K562 (cell line): ENCODE measurements around the gene TMEM39B. TPM values are rescaled to one million over a fixed set of nuclear protein-coding genes. Genes with fewer than 3 reads are reported as not detected.
A peak's percentile ranks its signal among the peaks of the same experiment; 100 is the strongest.

Experiments
- ATAC-seq: fragments of 200-7000 bp; cut with Tn5 transposase; 3 replicates; pipeline ENCODE4 v1.9.1; 2020; ENCODE audit warnings: moderate library complexity
- BruUV-seq: library from RNA; stranded (reverse); fragments of 400-500 nt; replicated peaks from 2 replicates; lab custom pipeline; 2021; lab: Mats Ljungman, UMichigan
- CTCF ChIA-PET: fragments of 300-600 bp; formaldehyde crosslinking; extraction: SDS; loops from one replicate; lab custom pipeline; 2021; ENCODE audit warnings: low intra/inter-chr PET ratio; lab: Yijun Ruan, JAX
- POLR2A ChIA-PET: fragments of 300-600, 350-650 bp; sonication (Branson Sonifier 250); formaldehyde crosslinking; extraction: SDS; loops from one replicate; lab custom pipeline; 2021; ENCODE audit warnings: antibody characterized with exemption, inconsistent platforms; lab: Yijun Ruan, JAX
- DNase-seq, 4 experiments: peaks; one replicate each; pipeline versions ENCODE4 v3.0.0 to v3.0.0-alpha.2; 2011 to 2018; ENCODE audit warnings: low spot score in 3 of 4, mixed read lengths in 3 of 4; ENCODE audit errors: extremely low read depth in 1 of 4
- FAIRE-seq: peaks from 2 replicates; lab custom pipeline; 2011; peaks lifted over from hg19 to GRCh38; lab: Jason Lieb, UNC
- H2AFZ ChIP-seq: 2 replicates; pipeline ENCODE4 v1.6.0; 2011; ENCODE audit warnings: low read depth, low read length, control low read depth, inconsistent platforms
- H3K27ac ChIP-seq: fragments of 200-600 bp; 3 replicates; pipeline ENCODE4 v1.8.0; 2011; ENCODE audit warnings: low read depth, mild to moderate bottlenecking, control low read depth, inconsistent platforms, low read length, moderate library complexity, mixed read lengths; ENCODE audit errors: extremely low read depth
- H3K27me3 ChIP-seq, 2 experiments: fragments of 300-600 bp in 1 of 2; 2 replicates in 1 of 2; 3 replicates in 1 of 2; pipeline versions ENCODE4 v1.6.0 to v1.8.0; 2011; ENCODE audit warnings: inconsistent platforms in 2 of 2, low read length in 2 of 2, mild to moderate bottlenecking in 1 of 2, mixed read lengths in 1 of 2, moderate library complexity in 1 of 2; ENCODE audit not compliant: control insufficient read depth in 2 of 2, insufficient read depth in 2 of 2
- H3K36me3 ChIP-seq: fragments of 300-600 bp; 3 replicates; pipeline ENCODE4 v1.8.0; 2011; ENCODE audit warnings: mild to moderate bottlenecking, low read length, inconsistent platforms; ENCODE audit not compliant: control insufficient read depth, insufficient read depth
- H3K4me1 ChIP-seq, 2 experiments: fragments of 200-600 bp in 1 of 2; replicated peaks in 1 of 2; 2 replicates in 1 of 2; 3 replicates in 1 of 2; pipeline versions ENCODE4 v1.5.1 to v1.8.0; 2011; ENCODE audit warnings: inconsistent platforms in 2 of 2, low read length in 2 of 2, mild to moderate bottlenecking in 1 of 2, mixed read lengths in 1 of 2, moderate library complexity in 1 of 2; ENCODE audit not compliant: control insufficient read depth in 2 of 2, insufficient read depth in 2 of 2
- H3K4me2 ChIP-seq: 2 replicates; pipeline ENCODE4 v1.6.1; 2011; ENCODE audit warnings: low read length, control low read depth, inconsistent platforms, mixed read lengths; ENCODE audit not compliant: insufficient read depth
- H3K4me3 ChIP-seq: fragments of 200-600 bp; sonication (generic), shearing (Covaris generic); 2 replicates; pipeline ENCODE4 v1.5.1; 2016; ENCODE audit warnings: control low read depth, inconsistent platforms
- H3K79me2 ChIP-seq: fragments of 200-600 bp; 3 replicates; pipeline ENCODE4 v1.8.0; 2011; ENCODE audit warnings: low read length, inconsistent platforms; ENCODE audit not compliant: control insufficient read depth, insufficient read depth
- H3K9ac ChIP-seq, 2 experiments: 2 replicates each; pipeline versions ENCODE4 v1.6.0 to v1.6.1; 2011; ENCODE audit warnings: low read depth in 2 of 2, low read length in 2 of 2, control low read depth in 1 of 2, inconsistent platforms in 1 of 2, mild to moderate bottlenecking in 1 of 2, mixed read lengths in 1 of 2; ENCODE audit not compliant: insufficient read depth in 1 of 2
- H3K9me1 ChIP-seq: one replicate; pipeline ENCODE4 v1.6.0; 2011; ENCODE audit warnings: inconsistent platforms, mild to moderate bottlenecking, low read length, moderate library complexity; ENCODE audit not compliant: control insufficient read depth, insufficient read depth
- H3K9me3 ChIP-seq: replicated peaks from 2 replicates; pipeline ENCODE4 v1.5.1; 2011; ENCODE audit warnings: low read depth, low read length, inconsistent platforms; ENCODE audit not compliant: control insufficient read depth, insufficient read depth
- H4K20me1 ChIP-seq: replicated peaks from 2 replicates; pipeline ENCODE4 v1.6.1; 2011; ENCODE audit warnings: low read length, inconsistent platforms, mixed read lengths; ENCODE audit not compliant: control insufficient read depth, insufficient read depth
- MED1 ChIP-seq: sonication (generic); formaldehyde crosslinking; IDR thresholded peaks from 2 replicates; pipeline ENCODE4 v1.8.1; 2023; ENCODE audit warnings: missing genetic modification reagents, borderline replicate concordance
- POLR2AphosphoS5 ChIP-seq: IDR thresholded peaks from 2 replicates; pipeline ENCODE4 v1.6.1; 2011; ENCODE audit warnings: mild to moderate bottlenecking, low read depth, low read length, moderate library complexity; ENCODE audit not compliant: control insufficient read depth, insufficient read depth
- POLR2B ChIP-seq: fragments of 450-650 bp; IDR thresholded peaks from 2 replicates; pipeline ENCODE4 v1.6.1; 2018; ENCODE audit warnings: low read depth; ENCODE audit not compliant: partially characterized antibody
- POU5F1 ChIP-seq: fragments of 150-350 bp; IDR thresholded peaks from 2 replicates; pipeline ENCODE4 v1.6.1; 2014; ENCODE audit warnings: borderline replicate concordance, low read length, low read depth, mild to moderate bottlenecking; ENCODE audit not compliant: partially characterized antibody
- RBM25 ChIP-seq: fragments of 200-400 bp; formaldehyde crosslinking; IDR thresholded peaks from 2 replicates; pipeline ENCODE4 v1.6.1; 2018; ENCODE audit warnings: low read length, low read depth, moderate library complexity; ENCODE audit not compliant: severe bottlenecking
- SP2 ChIP-seq: IDR thresholded peaks from 2 replicates; pipeline ENCODE4 v1.6.1; 2011; ENCODE audit warnings: mild to moderate bottlenecking, low read depth, low read length, moderate library complexity; ENCODE audit not compliant: poor library complexity, severe bottlenecking; ENCODE audit errors: extremely low read depth
- TAF15 ChIP-seq: fragments of 200-400 bp; formaldehyde crosslinking; IDR thresholded peaks from 2 replicates; pipeline ENCODE4 v1.6.1; 2017; ENCODE audit warnings: mild to moderate bottlenecking, low read depth, low read length, moderate library complexity
- ZBTB5 ChIP-seq: fragments of 450-650 bp; IDR thresholded peaks from 2 replicates; pipeline ENCODE4 v1.6.1; 2017; ENCODE audit warnings: antibody characterized with exemption
- ZKSCAN1 ChIP-seq: fragments of 150-350 bp; IDR thresholded peaks from 2 replicates; pipeline ENCODE4 v1.6.1; 2016; ENCODE audit warnings: low read depth, low read length
- ZNF174 ChIP-seq: fragments of 250-450 bp; sonication (Bioruptor Pico); IDR thresholded peaks from 2 replicates; pipeline ENCODE4 v1.4.0; 2020; ENCODE audit warnings: mild to moderate bottlenecking
- ZNF316 ChIP-seq: fragments of 450-650 bp; IDR thresholded peaks from 2 replicates; pipeline ENCODE4 v1.6.1; 2016
- WGBS: fragments of 100-300 bp; shearing (Covaris generic); methylation state at CpG from one replicate; pipeline ENCODE4 v1.1.6; 2016; ENCODE audit warnings: low coverage, mixed read lengths; ENCODE audit not compliant: insufficient coverage; ENCODE audit errors: missing lambda C conversion rate; 5-methylcytosine and 5-hydroxymethylcytosine counted together
- in situ Hi-C: fragments of 300-500 bp; cut with MboI; formaldehyde crosslinking; loops from 4 replicates; pipeline ENCODE4 v1.15.0; 2018; ENCODE audit warnings: inconsistent platforms, mixed read lengths
- intact Hi-C: fragments of 100-400 bp; cut with micrococcal nuclease; formaldehyde crosslinking; loops from 2 replicates; pipeline ENCODE4 v1.14.2; 2022
- polyA plus RNA-seq, 8 experiments: library from polyadenylated mRNA; depleted of rRNA in 4 of 8; stranded (reverse) in 5 of 8; unstranded in 3 of 8; fragments of >200 nt; fragmentation: Nextera tagmentation in 2 of 8; fragmentation: Illumina TruSeq in 1 of 8; extraction: Ambion mirVana in 2 of 8; extraction: Trizol in 1 of 8; gene quantifications; 2 replicates each; pipeline versions ENCODE4 v1.2.1 to v1.2.3, GENCODE V29; 2011 to 2014; ENCODE audit warnings: inconsistent platforms in 1 of 8, missing spikeins in 1 of 8
- total RNA-seq, 7 experiments: library from RNA; depleted of rRNA in 6 of 7; stranded (reverse); fragments of >200 nt in 6 of 7; fragmentation: Illumina TruSeq in 2 of 7; extraction: Trizol in 2 of 7; gene quantifications; 2 replicates each; pipeline versions ENCODE4 v1.2.1 to v1.2.3, GENCODE V29; 2011 to 2021; ENCODE audit warnings: low replicate concordance in 1 of 7

The TMEM39B gene
- total and polyA plus RNA-seq, 9 of the 15 experiments (the other 6 are each of a cell fraction or from before 2014, with no cell fraction given): 0.92 to 28.5 (median 9.7) TPM

- Histone ChIP-seq H3K9me1 (no peaks in the 10 kb centered on the region), H3K79me2 (0 out of 3 replicates have a peak, but pooled peaks cover 2% of the 10 kb centered on the region), H2AFZ (no peak overlapping the region), H3K4me1 (no peaks in the 10 kb centered on the region), H3K9ac (no peak overlapping the region), H3K27me3 (no peaks in the 10 kb centered on the region), H3K9me3 (no peaks in the 10 kb centered on the region), H4K20me1 (no peaks in the 10 kb centered on the region), H3K27ac (no peak overlapping the region), H3K4me2 (no peak overlapping the region), H3K36me3 (peaks cover 92% of the 10 kb centered on the region), H3K4me3 (no peak overlapping the region)
- TF ChIP-seq POLR2AphosphoS5 (0 out of 2 replicates have a peak, but pooled peaks have one; percentile 20), POLR2B (peak; percentile 2), TAF15 (no peak)
- no peak for ATAC-seq
- FAIRE-seq: no peak
- in situ Hi-C loops: no loop called here
- intact Hi-C loops: no loop called here
- no TSS peak for BruUV-seq
- no peak for DNase-seq
- 93% methylated on average over 5 of the region's 5 CpGs for WGBS
- ChIA-PET POLR2A (interaction anchor here (1.1 to 4.5 kb wide), 6 partner anchors 11 to 120 kb away, joined by 3 to 28 read pairs (median 4); no protein-coding TSS in a partner anchor), CTCF (no interaction called here)
Measured at GRCh38 chr1:32055416-32055815, 17.3 kb upstream of the TMEM39B start.

- Histone ChIP-seq H3K4me3 (no peak overlapping the region), H3K9me3 (no peaks in the 10 kb centered on the region), H3K4me1 (no peaks in the 10 kb centered on the region), H3K79me2 (0 out of 3 replicates have a peak, but pooled peaks cover 2% of the 10 kb centered on the region), H2AFZ (no peak overlapping the region), H3K27ac (no peak overlapping the region), H3K36me3 (peaks cover 93% of the 10 kb centered on the region), H3K4me2 (no peak overlapping the region), H3K27me3 (no peaks in the 10 kb centered on the region), H4K20me1 (no peaks in the 10 kb centered on the region), H3K9ac (no peak overlapping the region), H3K9me1 (no peaks in the 10 kb centered on the region)
- ChIA-PET CTCF (no interaction called here), POLR2A (interaction anchor here (0.7 to 4.5 kb wide), 3 partner anchors 13 to 221 kb away, joined by 4 to 28 read pairs (median 6); no protein-coding TSS in a partner anchor)
- in situ Hi-C loops: no loop called here
- BruUV-seq: no TSS peak
- DNase-seq (no peak), FAIRE-seq (no peak), ATAC-seq (no peak)
- TF ChIP-seq ZBTB5 (no peak), ZNF174 (CRISPR knock-in tag) (no peak), RBM25 (no peak), MED1 (CRISPR knock-in tag) (no peak), SP2 (no peak), POU5F1 (no peak), ZNF316 (0 out of 2 replicates have a peak, but pooled peaks have one; percentile 4), ZKSCAN1 (peak; percentile 78)
- intact Hi-C loops: no loop called here
- WGBS: 100% methylated on average over 1 of the region's 1 CpG
Measured at GRCh38 chr1:32056598-32056997, 16.1 kb upstream of the TMEM39B start.
